Keratinocyte (primary cell): ENCODE data around the gene SCAP. TPM values are rescaled to one million over a fixed set of nuclear protein-coding genes. Genes with fewer than 3 reads are reported as not detected.
A peak's percentile ranks its signal among the peaks of the same experiment; 100 is the strongest.

ENCODE experiments used
- DNase-seq: peaks from one replicate; pipeline ENCODE4 v3.0.0-alpha.2; 2011; ENCODE audit warnings: low read depth, missing footprints, low spot score
- FAIRE-seq: peaks from 2 replicates; lab custom pipeline; 2011; peaks lifted over from hg19 to GRCh38; lab: Jason Lieb, UNC
- H2AFZ ChIP-seq: 2 replicates; pipeline ENCODE4 v1.6.0; 2012; ENCODE audit warnings: low read length, control low read depth, inconsistent platforms; ENCODE audit not compliant: control insufficient read depth
- H3K27ac ChIP-seq: 2 replicates; pipeline ENCODE4 v1.5.1; 2011; ENCODE audit warnings: low read length; ENCODE audit not compliant: control insufficient read depth, insufficient read depth
- H3K27me3 ChIP-seq: 3 replicates; pipeline ENCODE4 v1.6.0; 2011; ENCODE audit warnings: low read length; ENCODE audit not compliant: control insufficient read depth, insufficient read depth; ENCODE audit errors: extremely low read depth
- H3K36me3 ChIP-seq, 2 experiments: 2 replicates in 1 of 2; 3 replicates in 1 of 2; pipeline ENCODE4 v1.5.1; 2011; ENCODE audit warnings: low read length in 2 of 2, mild to moderate bottlenecking in 1 of 2; ENCODE audit not compliant: control insufficient read depth in 2 of 2, insufficient read depth in 2 of 2; ENCODE audit errors: extremely low read depth in 1 of 2
- H3K4me1 ChIP-seq: 3 replicates; pipeline ENCODE4 v1.5.1; 2011; ENCODE audit warnings: low read length; ENCODE audit not compliant: control insufficient read depth, insufficient read depth; ENCODE audit errors: extremely low read depth
- H3K4me2 ChIP-seq: 3 replicates; pipeline ENCODE4 v1.6.0; 2011; ENCODE audit warnings: low read depth, low read length; ENCODE audit not compliant: control insufficient read depth, insufficient read depth; ENCODE audit errors: extremely low read depth
- H3K4me3 ChIP-seq, 3 experiments: fragments of 200-600 bp in 1 of 3; sonication (generic) in 1 of 3; 2 replicates in 2 of 3; 3 replicates in 1 of 3; pipeline ENCODE4 v1.5.1; 2011 to 2016; ENCODE audit warnings: low read length in 3 of 3, mild to moderate bottlenecking in 3 of 3, control low read depth in 2 of 3, inconsistent platforms in 1 of 3, low read depth in 1 of 3, mixed read lengths in 1 of 3, mixed run types in 1 of 3, moderate library complexity in 1 of 3; ENCODE audit not compliant: control insufficient read depth in 2 of 3, insufficient read depth in 2 of 3; ENCODE audit errors: extremely low read depth in 1 of 3
- H3K79me2 ChIP-seq: 2 replicates; pipeline ENCODE4 v1.6.0; 2012; ENCODE audit warnings: low read length; ENCODE audit not compliant: control insufficient read depth, insufficient read depth
- H3K9ac ChIP-seq: 3 replicates; pipeline ENCODE4 v1.6.0; 2011; ENCODE audit warnings: low read length; ENCODE audit not compliant: control insufficient read depth, insufficient read depth; ENCODE audit errors: extremely low read depth
- H3K9me1 ChIP-seq: 3 replicates; pipeline ENCODE4 v1.6.0; 2011; ENCODE audit warnings: low read length; ENCODE audit not compliant: control insufficient read depth, insufficient read depth; ENCODE audit errors: extremely low read depth
- H3K9me3 ChIP-seq: 2 replicates; pipeline ENCODE4 v1.5.1; 2012; ENCODE audit warnings: low read depth, low read length; ENCODE audit not compliant: control insufficient read depth
- H4K20me1 ChIP-seq: 3 replicates; pipeline ENCODE4 v1.6.0; 2011; ENCODE audit warnings: low read length; ENCODE audit not compliant: control insufficient read depth, insufficient read depth; ENCODE audit errors: extremely low read depth
- EZH2 ChIP-seq: IDR thresholded peaks from one replicate; pipeline ENCODE4 v1.6.1; 2012; ENCODE audit warnings: inconsistent platforms, mild to moderate bottlenecking, low read length, moderate library complexity
- dilution Hi-C: fragments of 300-500 bp; cut with MboI; formaldehyde crosslinking; loops from one replicate; pipeline ENCODE4 v1.7.0; 2020; ENCODE audit warnings: low sequenced_read_pairs; ENCODE audit not compliant: extremely low pct_ligation_motif_present
- polyA plus RNA-seq, 5 experiments: library from polyadenylated mRNA; depleted of rRNA in 3 of 5; stranded (reverse) in 3 of 5; stranded (forward) in 1 of 5; unstranded in 1 of 5; fragments of >200 nt; gene quantifications; 1 replicate in 1 of 5; 2 replicates in 3 of 5; 3 replicates in 1 of 5; pipeline versions ENCODE4 v1.2.1 to v1.2.3, GENCODE V29; 2011 to 2012; ENCODE audit warnings: missing spikeins in 2 of 5, low read depth in 1 of 5, low replicate concordance in 1 of 5
- TF ChIP-seq, protein P1 (sequence below), 3 experiments: IDR thresholded peaks in 1 of 3; conservative IDR thresholded peaks in 1 of 3; optimal IDR thresholded peaks in 1 of 3; 2 replicates in 2 of 3; 3 replicates in 1 of 3; pipeline versions ENCODE3 to v1.5.1; 2011; ENCODE audit warnings: low read length in 3 of 3, mild to moderate bottlenecking in 3 of 3, moderate library complexity in 2 of 3, control low read depth in 1 of 3, inconsistent platforms in 1 of 3; ENCODE audit not compliant: insufficient read depth in 2 of 3; ENCODE audit errors: extremely low read depth in 1 of 3

Gene SCAP
- polyA plus RNA-seq, 1 donor (not counting 4 experiments of a cell fraction or from before 2014, with no cell fraction given) = 17.7 TPM

DNA sequence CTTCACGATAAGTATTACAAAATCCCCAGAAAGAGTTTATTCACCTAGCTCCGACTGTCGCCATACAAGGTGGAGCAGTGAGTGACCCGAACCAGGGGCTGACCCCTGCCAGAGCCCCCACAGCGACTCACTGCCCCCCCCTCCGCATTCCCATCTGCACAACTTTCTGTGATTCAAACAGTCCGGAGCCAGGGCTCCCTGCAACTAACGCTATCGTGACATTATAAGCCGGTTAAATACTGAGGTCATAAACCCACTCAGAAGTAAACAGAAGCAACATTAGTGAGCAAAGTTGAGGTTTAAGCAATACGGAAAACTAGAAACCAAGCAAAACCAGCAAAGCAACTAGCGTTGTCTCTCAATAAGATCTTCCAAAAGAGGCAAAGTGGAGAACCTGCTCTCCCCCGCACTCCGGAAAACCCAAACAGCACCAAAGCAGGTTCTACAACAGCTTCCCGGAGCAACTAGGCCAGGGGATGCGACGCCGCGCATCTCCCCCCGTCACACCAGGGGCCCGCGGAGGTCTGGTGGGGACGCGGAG, 642 bp downstream of the SCAP start:
- H3K27me3 ChIP-seq = no peaks in the 10 kb centered on the region
- FAIRE-seq (no peak), DNase-seq (no peak)
- peaks cover 44% of the 10 kb centered on the region for H3K79me2 ChIP-seq
- H3K4me3 ChIP-seq = peak overlapping the region; percentile 86 to 99 (median 97)
- peaks cover 17% of the 10 kb centered on the region for H3K4me1 ChIP-seq
- no peaks in the 10 kb centered on the region for H3K9me1 ChIP-seq
- H4K20me1 ChIP-seq = no peaks in the 10 kb centered on the region
- H3K4me2 ChIP-seq = peak overlapping the region; percentile 83
- TF ChIP-seq, protein P1, sequence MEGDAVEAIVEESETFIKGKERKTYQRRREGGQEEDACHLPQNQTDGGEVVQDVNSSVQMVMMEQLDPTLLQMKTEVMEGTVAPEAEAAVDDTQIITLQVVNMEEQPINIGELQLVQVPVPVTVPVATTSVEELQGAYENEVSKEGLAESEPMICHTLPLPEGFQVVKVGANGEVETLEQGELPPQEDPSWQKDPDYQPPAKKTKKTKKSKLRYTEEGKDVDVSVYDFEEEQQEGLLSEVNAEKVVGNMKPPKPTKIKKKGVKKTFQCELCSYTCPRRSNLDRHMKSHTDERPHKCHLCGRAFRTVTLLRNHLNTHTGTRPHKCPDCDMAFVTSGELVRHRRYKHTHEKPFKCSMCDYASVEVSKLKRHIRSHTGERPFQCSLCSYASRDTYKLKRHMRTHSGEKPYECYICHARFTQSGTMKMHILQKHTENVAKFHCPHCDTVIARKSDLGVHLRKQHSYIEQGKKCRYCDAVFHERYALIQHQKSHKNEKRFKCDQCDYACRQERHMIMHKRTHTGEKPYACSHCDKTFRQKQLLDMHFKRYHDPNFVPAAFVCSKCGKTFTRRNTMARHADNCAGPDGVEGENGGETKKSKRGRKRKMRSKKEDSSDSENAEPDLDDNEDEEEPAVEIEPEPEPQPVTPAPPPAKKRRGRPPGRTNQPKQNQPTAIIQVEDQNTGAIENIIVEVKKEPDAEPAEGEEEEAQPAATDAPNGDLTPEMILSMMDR (optimal IDR thresholded peaks at IDR 0.05 in 1 of 3, IDR thresholded peaks at IDR 0.05 in 1 of 3, conservative IDR thresholded peaks at IDR 0.05 in 1 of 3; ENCODE audit: extremely low read depth in 1 of 3, insufficient read depth in 2 of 3, low read length in 3 of 3) = no peak
- TF ChIP-seq EZH2 = no peak
- peak overlapping the region; percentile 89 for H3K9ac ChIP-seq
- no peaks in the 10 kb centered on the region for H3K9me3 ChIP-seq
- dilution Hi-C loops = no loop called here
- H3K27ac ChIP-seq = peak overlapping the region; percentile 69
- H2AFZ ChIP-seq = peak overlapping the region; percentile 68
- H3K36me3 ChIP-seq = no peaks in the 10 kb centered on the region

DNA sequence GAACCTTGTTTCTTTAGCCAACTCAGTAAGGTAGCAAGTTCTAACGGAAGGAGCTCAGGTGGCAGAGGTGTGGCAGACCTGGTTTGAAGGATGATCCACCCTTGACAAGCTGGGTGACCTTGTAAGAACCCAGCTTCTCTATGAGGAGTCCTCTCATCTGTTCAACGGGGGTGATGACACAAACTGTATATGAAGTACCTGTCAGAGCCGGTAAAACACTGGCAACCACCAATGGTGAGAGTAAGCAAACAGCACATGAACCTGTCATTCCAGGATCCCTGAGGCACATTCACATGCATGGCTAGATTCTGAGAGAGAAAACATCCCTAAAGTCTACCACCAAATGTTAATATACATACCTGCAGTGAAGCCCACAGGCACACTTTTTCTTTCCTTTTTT, 2.4 kb downstream of the SCAP start:
- TF ChIP-seq EZH2 = no peak
- TF ChIP-seq, protein P1 (optimal IDR thresholded peaks at IDR 0.05 in 1 of 3, IDR thresholded peaks at IDR 0.05 in 1 of 3, conservative IDR thresholded peaks at IDR 0.05 in 1 of 3; ENCODE audit: extremely low read depth in 1 of 3, insufficient read depth in 2 of 3, low read length in 3 of 3) = no peak
- no peak for DNase-seq
- H3K79me2 ChIP-seq = peaks cover 58% of the 10 kb centered on the region
- peaks cover 17% of the 10 kb centered on the region for H3K4me1 ChIP-seq
- H3K9me1 ChIP-seq = no peaks in the 10 kb centered on the region
- no peaks in the 10 kb centered on the region for H3K9me3 ChIP-seq
- H3K36me3 ChIP-seq = no peaks in the 10 kb centered on the region
- H3K4me3 ChIP-seq = no peak overlapping the region
- no peaks in the 10 kb centered on the region for H3K27me3 ChIP-seq
- peak overlapping the region; percentile 15 for H3K4me2 ChIP-seq
- H3K9ac ChIP-seq = no peak overlapping the region
- no peak overlapping the region for H3K27ac ChIP-seq
- dilution Hi-C loops = no loop called here
- no peak for FAIRE-seq
- no peak overlapping the region for H2AFZ ChIP-seq
- no peaks in the 10 kb centered on the region for H4K20me1 ChIP-seq
